K562 (cell line): Measurements from ENCODE around the gene GRIP1.
"Not testable (repeated sequence)": the region's sequence is repeated elsewhere in the genome, so short reads cannot be mapped to it uniquely, and the experiment has no call there.

Experiments
- BRCA1 ChIP-seq, 2 experiments: fragments of 450-650 bp in 1 of 2; sonication (generic) in 1 of 2; formaldehyde crosslinking in 1 of 2; IDR thresholded peaks; 2 replicates each; pipeline versions ENCODE4 v1.5.0 to v1.6.1; 2017 to 2020; ENCODE audit warnings: mild to moderate bottlenecking in 1 of 2, missing genetic modification reagents in 1 of 2
- CEBPB ChIP-seq: fragments of 450-650 bp; IDR thresholded peaks from 2 replicates; pipeline ENCODE4 v1.6.1; 2016; ENCODE audit warnings: missing genetic modification characterization, missing compliant biosample characterization
- CTCF ChIP-seq, 3 experiments: IDR thresholded peaks in 2 of 3; conservative IDR thresholded peaks in 1 of 3; 2 replicates each; pipeline ENCODE4 v1.5.1; 2011 to 2012; ENCODE audit warnings: low read length in 3 of 3, mild to moderate bottlenecking in 3 of 3, control low read depth in 2 of 3, improper control_type of control experiment in 1 of 3, inconsistent platforms in 1 of 3, low read depth in 1 of 3, mixed read lengths in 1 of 3, moderate library complexity in 1 of 3; ENCODE audit not compliant: insufficient read depth in 2 of 3
- EZH2 ChIP-seq: IDR thresholded peaks from 2 replicates; pipeline ENCODE4 v1.6.1; 2012; ENCODE audit warnings: low read depth, mild to moderate bottlenecking, inconsistent platforms, low read length, borderline replicate concordance
- NFYB ChIP-seq: IDR thresholded peaks from 2 replicates; pipeline ENCODE4 v1.6.1; 2011; ENCODE audit warnings: mild to moderate bottlenecking, moderate library complexity; ENCODE audit not compliant: insufficient read length; ENCODE audit errors: extremely low read depth
- POLR2AphosphoS5 ChIP-seq: IDR thresholded peaks from 2 replicates; pipeline ENCODE4 v1.6.1; 2011; ENCODE audit warnings: mild to moderate bottlenecking, low read depth, low read length, moderate library complexity; ENCODE audit not compliant: control insufficient read depth, insufficient read depth
- U2AF1 ChIP-seq: fragments of 200-400 bp; formaldehyde crosslinking; optimal IDR thresholded peaks from 2 replicates; pipeline ENCODE3; 2017; ENCODE audit warnings: mild to moderate bottlenecking, low read depth, low read length, moderate library complexity
- ZNF407 ChIP-seq: fragments of 450-650 bp; IDR thresholded peaks from 2 replicates; pipeline ENCODE4 v1.6.1; 2016; ENCODE audit warnings: low read depth
- ZNF707 ChIP-seq: fragments of 250-450 bp; sonication (Bioruptor Pico); conservative IDR thresholded peaks from 2 replicates; pipeline ENCODE4 v1.8.0; 2022; ENCODE audit warnings: inconsistent platforms, mild to moderate bottlenecking, moderate library complexity

GRCh38 chr12:66303316-66303804 lies 375.5 kb downstream of the GRIP1 start:
- not testable (repeated sequence) for TF ChIP-seq CTCF (IDR thresholded peaks at IDR 0.05 in 2 of 3, conservative IDR thresholded peaks at IDR 0.05 in 1 of 3; ENCODE audit: insufficient read depth in 2 of 3, low read depth in 1 of 3, low read length in 3 of 3); U2AF1; ZNF707 (CRISPR knock-in tag); BRCA1 (IDR thresholded peaks at IDR 0.05); BRCA1 (CRISPR knock-in tag; IDR thresholded peaks at IDR 0.05); ZNF407; EZH2; CEBPB (tag); POLR2AphosphoS5; NFYB
